ENCODE measurements around the gene GPHN.

GPHN gene

DNA sequence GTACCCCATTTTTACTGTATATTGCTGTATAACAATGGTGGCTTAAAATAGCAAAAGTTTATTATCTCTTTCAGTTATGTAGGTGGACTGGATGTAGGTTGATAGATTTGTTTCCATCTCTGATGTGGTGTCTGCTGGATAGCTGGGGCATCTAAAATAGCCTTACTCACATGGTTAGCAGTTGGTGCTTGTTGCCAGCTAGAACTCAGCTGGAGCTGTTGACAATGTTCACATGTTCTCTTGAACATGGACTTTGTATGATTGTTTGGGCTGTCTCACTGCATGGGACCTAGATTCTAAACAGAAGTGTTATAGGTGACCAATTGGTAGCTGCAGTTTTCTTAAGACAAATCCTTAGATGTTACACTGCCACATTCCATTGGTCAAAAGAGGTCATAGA lies 126.9 kb downstream of the GPHN start:
- DNase-seq (ENCODE audit: low read depth), result peak; percentile 25
- no peak overlapping the region for H3K4me3 ChIP-seq (replicated peaks; ENCODE audit: low read depth, low read length)
- TF ChIP-seq, protein P1, sequence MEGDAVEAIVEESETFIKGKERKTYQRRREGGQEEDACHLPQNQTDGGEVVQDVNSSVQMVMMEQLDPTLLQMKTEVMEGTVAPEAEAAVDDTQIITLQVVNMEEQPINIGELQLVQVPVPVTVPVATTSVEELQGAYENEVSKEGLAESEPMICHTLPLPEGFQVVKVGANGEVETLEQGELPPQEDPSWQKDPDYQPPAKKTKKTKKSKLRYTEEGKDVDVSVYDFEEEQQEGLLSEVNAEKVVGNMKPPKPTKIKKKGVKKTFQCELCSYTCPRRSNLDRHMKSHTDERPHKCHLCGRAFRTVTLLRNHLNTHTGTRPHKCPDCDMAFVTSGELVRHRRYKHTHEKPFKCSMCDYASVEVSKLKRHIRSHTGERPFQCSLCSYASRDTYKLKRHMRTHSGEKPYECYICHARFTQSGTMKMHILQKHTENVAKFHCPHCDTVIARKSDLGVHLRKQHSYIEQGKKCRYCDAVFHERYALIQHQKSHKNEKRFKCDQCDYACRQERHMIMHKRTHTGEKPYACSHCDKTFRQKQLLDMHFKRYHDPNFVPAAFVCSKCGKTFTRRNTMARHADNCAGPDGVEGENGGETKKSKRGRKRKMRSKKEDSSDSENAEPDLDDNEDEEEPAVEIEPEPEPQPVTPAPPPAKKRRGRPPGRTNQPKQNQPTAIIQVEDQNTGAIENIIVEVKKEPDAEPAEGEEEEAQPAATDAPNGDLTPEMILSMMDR (IDR thresholded peaks at IDR 0.05; ENCODE audit: low read length, missing control alignments), result no peak

DNA sequence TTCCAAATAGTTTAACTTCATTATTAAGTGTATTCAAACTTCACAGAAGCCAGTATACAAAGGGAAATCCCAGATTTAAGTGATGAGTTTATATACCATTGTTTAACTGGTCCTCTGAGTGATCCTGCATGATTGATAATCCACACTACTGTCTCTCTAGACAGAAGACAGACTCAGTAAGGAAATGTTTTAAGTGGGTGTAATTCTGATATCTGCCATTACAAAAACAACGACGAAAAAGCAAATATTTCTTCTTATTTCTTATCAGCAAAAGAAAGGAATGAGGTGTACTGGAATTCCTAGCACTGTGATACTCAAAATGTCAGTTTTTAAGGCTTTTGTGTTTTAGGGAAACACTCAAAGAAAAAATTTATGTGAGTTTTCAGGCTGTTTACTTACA lies 127.5 kb downstream of the GPHN start:
- peak; percentile 17 for DNase-seq (ENCODE audit: low read depth)
- H3K4me3 ChIP-seq (replicated peaks; ENCODE audit: low read depth, low read length), result no peak overlapping the region
- TF ChIP-seq, protein P1 (IDR thresholded peaks at IDR 0.05; ENCODE audit: low read length, missing control alignments), result no peak

DNA sequence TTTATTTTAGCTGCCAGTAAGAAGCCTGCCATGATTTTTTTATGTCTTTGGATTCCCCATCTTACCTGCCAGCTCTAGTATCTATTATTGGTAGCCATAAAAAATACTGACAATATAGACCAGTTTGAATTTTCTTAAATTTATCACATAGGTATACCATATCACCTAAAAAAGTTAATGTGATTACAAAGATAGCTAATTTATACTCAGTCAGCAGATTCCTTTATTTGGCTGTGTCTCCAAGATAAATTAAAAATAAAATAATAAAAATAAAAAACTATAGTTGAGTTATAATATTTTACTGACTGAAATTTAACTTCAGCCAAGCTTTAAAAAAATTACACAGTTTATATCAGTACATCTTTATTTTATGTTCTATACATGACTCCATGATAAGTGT lies 128.3 kb downstream of the GPHN start:
- H3K4me3 ChIP-seq (replicated peaks; ENCODE audit: low read depth, low read length), result no peak overlapping the region
- TF ChIP-seq, protein P1 (IDR thresholded peaks at IDR 0.05; ENCODE audit: low read length, missing control alignments), result no peak
- DNase-seq (ENCODE audit: low read depth), result no peak

DNA sequence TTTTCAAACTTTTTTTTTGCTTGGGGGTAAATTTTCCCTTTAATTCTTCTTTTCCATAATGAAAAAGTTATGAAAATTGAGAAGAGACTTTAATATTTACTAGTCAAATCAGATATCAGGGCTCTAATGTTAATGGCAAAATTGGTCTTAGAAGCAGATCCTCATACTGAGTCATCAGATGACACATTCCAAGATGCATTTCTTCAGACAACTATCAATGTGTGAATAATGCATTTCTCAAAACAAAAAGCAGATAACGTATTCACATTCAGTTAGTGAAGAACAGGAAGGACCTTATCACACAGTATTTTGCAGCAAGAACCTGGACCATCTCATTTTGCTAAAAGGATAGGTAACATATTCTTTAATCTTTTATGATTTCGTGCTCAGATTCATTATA lies 130.7 kb downstream of the GPHN start:
- peak; percentile 55 for DNase-seq (ENCODE audit: low read depth)
- TF ChIP-seq, protein P1 (IDR thresholded peaks at IDR 0.05; ENCODE audit: low read length, missing control alignments), result no peak
- no peak overlapping the region for H3K4me3 ChIP-seq (replicated peaks; ENCODE audit: low read depth, low read length)

DNA sequence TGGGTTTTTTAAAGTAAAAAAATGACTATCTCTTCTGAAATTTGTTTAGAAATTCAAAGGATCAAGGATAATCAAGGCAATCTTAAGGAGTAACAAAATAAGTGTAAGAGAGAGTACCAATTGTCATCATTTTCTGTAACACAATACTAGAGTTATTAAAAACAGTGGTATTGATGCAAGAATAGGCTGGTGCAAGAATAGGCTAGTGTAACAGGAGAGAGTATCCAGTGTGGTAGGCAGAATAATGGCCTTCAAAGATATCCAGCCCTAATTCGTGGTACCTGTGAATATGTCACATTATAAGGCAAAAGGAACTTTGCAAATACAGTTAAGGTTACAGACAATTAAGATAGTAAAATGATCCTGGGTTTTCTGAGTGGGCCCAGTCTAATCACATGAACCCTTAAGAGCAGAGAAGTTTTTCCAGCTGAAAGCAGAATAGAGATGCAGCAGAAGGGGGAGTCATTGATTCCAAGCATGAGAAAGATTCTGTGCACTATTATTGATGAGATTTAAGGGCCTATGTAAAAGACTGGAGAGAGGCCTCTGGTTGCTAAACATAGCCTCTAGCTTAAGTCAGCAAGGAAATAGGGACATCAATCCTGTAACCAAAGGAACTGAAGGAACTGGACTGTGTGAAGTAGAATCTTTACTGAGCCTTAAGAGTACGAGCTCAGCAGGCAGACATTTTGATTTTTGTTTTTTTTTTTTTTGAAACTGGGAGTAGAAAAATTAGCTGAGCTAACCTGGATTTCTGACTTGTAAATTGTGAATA lies 134.1 kb downstream of the GPHN start:
- no peak overlapping the region for H3K4me3 ChIP-seq (replicated peaks; ENCODE audit: low read depth, low read length)
- TF ChIP-seq, protein P1 (IDR thresholded peaks at IDR 0.05; ENCODE audit: low read length, missing control alignments), result no peak
- no peak for DNase-seq (ENCODE audit: low read depth)

DNA sequence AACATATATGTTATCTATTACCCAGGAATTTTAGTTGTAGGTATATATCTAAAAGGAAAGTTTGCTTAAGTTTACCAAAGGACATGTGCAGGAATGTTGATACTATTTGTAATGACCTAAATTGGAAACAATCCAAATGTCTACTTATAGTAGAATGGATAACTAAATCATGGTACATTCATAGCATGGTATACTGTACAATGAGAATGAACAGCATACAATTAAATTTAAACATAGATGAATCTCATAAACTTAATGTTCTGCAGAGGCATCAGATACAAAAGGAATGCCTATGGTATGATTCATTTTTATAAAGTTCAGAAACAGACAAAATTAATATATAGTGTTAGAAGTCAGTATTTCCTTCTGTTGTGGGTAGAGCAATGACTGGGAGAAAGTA lies 135.4 kb downstream of the GPHN start:
- H3K4me3 ChIP-seq (replicated peaks; ENCODE audit: low read depth, low read length), result no peak overlapping the region
- TF ChIP-seq, protein P1 (IDR thresholded peaks at IDR 0.05; ENCODE audit: low read length, missing control alignments), result no peak
- DNase-seq (ENCODE audit: low read depth), result peak; percentile 25

DNA sequence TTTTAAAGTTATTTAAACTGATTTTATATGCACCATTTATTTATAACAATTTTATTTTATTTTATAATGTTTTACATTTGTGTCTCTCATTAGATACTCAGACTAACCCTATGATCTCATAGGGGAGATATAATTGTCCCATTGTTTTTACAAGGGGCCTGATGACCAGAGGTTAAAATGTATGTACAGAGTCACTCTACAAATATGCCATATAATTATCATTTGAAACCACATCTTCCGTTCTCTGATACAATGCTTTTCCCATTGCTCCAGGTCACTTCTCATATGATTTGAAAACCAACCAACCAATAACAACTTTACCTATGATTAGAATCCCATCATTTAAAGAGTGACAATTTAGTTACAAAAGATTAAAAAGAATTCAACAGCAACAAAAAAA lies 137.8 kb downstream of the GPHN start:
- DNase-seq (ENCODE audit: low read depth), result peak; percentile 49
- TF ChIP-seq, protein P1 (IDR thresholded peaks at IDR 0.05; ENCODE audit: low read length, missing control alignments), result no peak
- no peak overlapping the region for H3K4me3 ChIP-seq (replicated peaks; ENCODE audit: low read depth, low read length)

All from fibroblast of pulmonary artery (primary cell).